Measurements from ENCODE around the gene DCTPP1. TPM values are rescaled to one million over a fixed set of nuclear protein-coding genes. Genes with fewer than 3 reads are reported as not detected.

Gene DCTPP1
- polyA plus RNA-seq, 1 donor from 2014 or later = 47.3 TPM

- H3F3A ChIP-seq (ENCODE audit: insufficient read depth, low read length, poor library complexity, severe bottlenecking) = no peaks in the 10 kb centered on the region
- no peak within 1 kb of the TSS for H3K4me2 ChIP-seq (ENCODE audit: low read length)
- peaks cover 5% of the 10 kb centered on the region for H3K79me2 ChIP-seq (replicated peaks; ENCODE audit: insufficient read depth, low read length)
- H3K9me2 ChIP-seq (ENCODE audit: insufficient read depth, low read length) = no peaks in the 10 kb centered on the region
- no peak within 1 kb of the TSS for H3K4me3 ChIP-seq (ENCODE audit: low read length)
- H3K27me3 ChIP-seq (ENCODE audit: insufficient read depth, low read depth, low read length) = no peaks in the 10 kb centered on the region
- H3K9me3 ChIP-seq (ENCODE audit: low read length) = no peaks in the 10 kb centered on the region
- H2AFZ ChIP-seq (ENCODE audit: low read depth, low read length) = no peak within 1 kb of the TSS
- H3K9ac ChIP-seq (ENCODE audit: low read length) = no peak within 1 kb of the TSS
- no peaks in the 10 kb centered on the region for H4K20me1 ChIP-seq (ENCODE audit: insufficient read depth)
- TF ChIP-seq POLR2AphosphoS5 (IDR thresholded peaks at IDR 0.05) (no peak), REST (IDR thresholded peaks at IDR 0.05; ENCODE audit: borderline replicate concordance) (no peak), EZH2 (IDR thresholded peaks at IDR 0.05; ENCODE audit: borderline replicate concordance, insufficient read depth, low read length, poor library complexity, severe bottlenecking) (no peak), EP300 (conservative IDR thresholded peaks at IDR 0.05; ENCODE audit: poor library complexity, severe bottlenecking) (no peak), RAD21 (conservative IDR thresholded peaks at IDR 0.05) (no peak), SMC3 (conservative IDR thresholded peaks at IDR 0.05; ENCODE audit: poor library complexity) (no peak)
- no peaks in the 10 kb centered on the region for H3K36me3 ChIP-seq (ENCODE audit: insufficient read depth, low read length)
- no peak within 1 kb of the TSS for H3K27ac ChIP-seq (ENCODE audit: low read length)
These were observed 47.5 kb downstream of the DCTPP1 start, which contains the start of gene SEPTIN1 for GRCh38 chr16:30382111-30382881. SEPTIN1 (minus strand) TSS chr16:30382561; CDS start chr16:30382542, 19 bp downstream.

- no peaks in the 10 kb centered on the region for H3K36me3 ChIP-seq (ENCODE audit: insufficient read depth, low read length)
- H3K4me2 ChIP-seq (ENCODE audit: low read length) = no peak overlapping the region
- no peaks in the 10 kb centered on the region for H4K20me1 ChIP-seq (ENCODE audit: insufficient read depth)
- no peak overlapping the region for H3K4me3 ChIP-seq (ENCODE audit: low read length)
- no peaks in the 10 kb centered on the region for H3F3A ChIP-seq (ENCODE audit: insufficient read depth, low read length, poor library complexity, severe bottlenecking)
- peaks cover 5% of the 10 kb centered on the region for H3K79me2 ChIP-seq (replicated peaks; ENCODE audit: insufficient read depth, low read length)
- no peak overlapping the region for H2AFZ ChIP-seq (ENCODE audit: low read depth, low read length)
- TF ChIP-seq POLR2AphosphoS5 (IDR thresholded peaks at IDR 0.05) = no peak
- no peak for TF ChIP-seq CTCF (IDR thresholded peaks at IDR 0.05; ENCODE audit: poor library complexity, severe bottlenecking)
- no peak for TF ChIP-seq SMC3 (conservative IDR thresholded peaks at IDR 0.05; ENCODE audit: poor library complexity)
- TF ChIP-seq MXI1 (conservative IDR thresholded peaks at IDR 0.05; ENCODE audit: poor library complexity, severe bottlenecking) = no peak
- no peak for TF ChIP-seq EP300 (conservative IDR thresholded peaks at IDR 0.05; ENCODE audit: poor library complexity, severe bottlenecking)
- TF ChIP-seq RAD21 (conservative IDR thresholded peaks at IDR 0.05) = no peak
- no peak for TF ChIP-seq EZH2 (IDR thresholded peaks at IDR 0.05; ENCODE audit: borderline replicate concordance, insufficient read depth, low read length, poor library complexity, severe bottlenecking)
- TF ChIP-seq REST (IDR thresholded peaks at IDR 0.05; ENCODE audit: borderline replicate concordance) = no peak
- no peak for TF ChIP-seq TAF1 (IDR thresholded peaks at IDR 0.05; ENCODE audit: low read depth)
- H3K9ac ChIP-seq (ENCODE audit: low read length) = no peak overlapping the region
- no peaks in the 10 kb centered on the region for H3K27me3 ChIP-seq (ENCODE audit: insufficient read depth, low read depth, low read length)
- H3K9me3 ChIP-seq (ENCODE audit: low read length) = no peaks in the 10 kb centered on the region
- H3K27ac ChIP-seq (ENCODE audit: low read length) = no peak overlapping the region
- H3K9me2 ChIP-seq (ENCODE audit: insufficient read depth, low read length) = no peaks in the 10 kb centered on the region
These were observed 48.4 kb downstream of the DCTPP1 start for GRCh38 chr16:30381291-30382041.
